Stimulated activated CD8-positive, alpha-beta memory T cell treated with anti-CD3 and anti-CD28 coated beads, Interleukin-12 subunit alpha, Interleukin-12 subunit beta, amount 100 ng/mL, for 1 hour (primary cell): Measurements from ENCODE around the gene MDM4.

Source experiments
- DNase-seq: peaks from one replicate; pipeline ENCODE4 v3.0.0-alpha.2; 2020; ENCODE audit warnings: low read depth

The MDM4 gene

GRCh38 chr1:204491655-204492054, 24.6 kb upstream of the MDM4 start:
- no peak for DNase-seq

- DNase-seq: no peak
Observed at GRCh38 chr1:204493145-204493983, 22.8 kb upstream of the MDM4 start.

- DNase-seq: no peak
Observed at GRCh38 chr1:204493984-204494280, 22.3 kb upstream of the MDM4 start.

- DNase-seq: peak; percentile 47
Observed at GRCh38 chr1:204494281-204495077, 21.7 kb upstream of the MDM4 start, which contains the start of gene PIK3C2B. TSS of gene PIK3C2B (minus strand) at chr1:204494805. CDS start at chr1:204469802, 25,003 bp downstream.

- no peak for DNase-seq
Observed at GRCh38 chr1:204495078-204495753, 21.0 kb upstream of the MDM4 start.

- DNase-seq: no peak
Observed at GRCh38 chr1:204495777-204496176, 20.4 kb upstream of the MDM4 start.

- no peak for DNase-seq
Observed at GRCh38 chr1:204498981-204499380, 17.2 kb upstream of the MDM4 start.

GRCh38 chr1:204499511-204500468, 16.4 kb upstream of the MDM4 start:
- no peak for DNase-seq

- DNase-seq: no peak
Observed at GRCh38 chr1:204502241-204502640, 14.0 kb upstream of the MDM4 start.

GRCh38 chr1:204503122-204503912, 12.9 kb upstream of the MDM4 start:
- no peak for DNase-seq

GRCh38 chr1:204503913-204504519, 12.2 kb upstream of the MDM4 start:
- no peak for DNase-seq

GRCh38 chr1:204505674-204506200, 10.5 kb upstream of the MDM4 start:
- no peak for DNase-seq

- DNase-seq: peak; percentile 61
Observed at GRCh38 chr1:204506201-204506968, 9.8 kb upstream of the MDM4 start.

- DNase-seq: peak; percentile 86
Observed at GRCh38 chr1:204506969-204507316, 9.3 kb upstream of the MDM4 start.

- no peak for DNase-seq
Observed at GRCh38 chr1:204507317-204508105, 8.7 kb upstream of the MDM4 start.

- no peak for DNase-seq
Observed at GRCh38 chr1:204509186-204509635, 7.0 kb upstream of the MDM4 start.

GRCh38 chr1:204511366-204511765, 4.8 kb upstream of the MDM4 start:
- DNase-seq: no peak

GRCh38 chr1:204513117-204513716, 3.0 kb upstream of the MDM4 start:
- peak; percentile 25 for DNase-seq
